Ishikawa (cell line): ENCODE data around the gene SLC51B.

Experiments used
- CEBPB ChIP-seq: IDR thresholded peaks from 2 replicates; pipeline ENCODE4 v1.6.1; 2012
- CREB1 ChIP-seq: IDR thresholded peaks from 2 replicates; pipeline ENCODE4 v1.6.1; 2012; ENCODE audit warnings: low read depth
- EGR1 ChIP-seq: IDR thresholded peaks from 2 replicates; pipeline ENCODE4 v1.6.1; 2012
- EP300 ChIP-seq: IDR thresholded peaks from 2 replicates; pipeline ENCODE4 v1.6.1; 2012; ENCODE audit warnings: borderline replicate concordance
- FOXM1 ChIP-seq: IDR thresholded peaks from 2 replicates; pipeline ENCODE4 v1.6.1; 2012; ENCODE audit warnings: low read depth, borderline replicate concordance
- NFIC ChIP-seq: IDR thresholded peaks from 2 replicates; pipeline ENCODE4 v1.6.1; 2012
- RAD21 ChIP-seq: IDR thresholded peaks from 2 replicates; pipeline ENCODE4 v1.6.1; 2012; ENCODE audit warnings: low read depth
- REST ChIP-seq: IDR thresholded peaks from 2 replicates; pipeline ENCODE4 v1.6.1; 2012; ENCODE audit warnings: low read depth, mild to moderate bottlenecking
- TAF1 ChIP-seq: IDR thresholded peaks from 2 replicates; pipeline ENCODE4 v1.6.1; 2012; ENCODE audit warnings: low read depth, mild to moderate bottlenecking
- TCF12 ChIP-seq: IDR thresholded peaks from 2 replicates; pipeline ENCODE4 v1.6.1; 2012; ENCODE audit warnings: low read depth
- TEAD4 ChIP-seq: IDR thresholded peaks from 2 replicates; pipeline ENCODE4 v1.6.1; 2012
- YY1 ChIP-seq: IDR thresholded peaks from 2 replicates; pipeline ENCODE4 v1.6.1; 2012; ENCODE audit warnings: low read depth
- ZBTB7A ChIP-seq: IDR thresholded peaks from 2 replicates; pipeline ENCODE4 v1.6.1; 2012; ENCODE audit warnings: low read depth
- TF ChIP-seq, protein P1 (sequence below): IDR thresholded peaks from 2 replicates; pipeline ENCODE4 v1.6.1; 2012
- TF ChIP-seq, protein P2 (sequence below): IDR thresholded peaks from 2 replicates; pipeline ENCODE4 v1.6.1; 2012

SLC51B gene

GRCh38 chr15:65066001-65066634, 20.9 kb downstream of the SLC51B start:
- TF ChIP-seq RAD21 (no peak), ZBTB7A (no peak), CEBPB (no peak), FOXM1 (no peak), EGR1 (no peak), NFIC (no peak), TAF1 (no peak), TCF12 (no peak), YY1 (no peak), CREB1 (no peak)
- TF ChIP-seq, protein P1, sequence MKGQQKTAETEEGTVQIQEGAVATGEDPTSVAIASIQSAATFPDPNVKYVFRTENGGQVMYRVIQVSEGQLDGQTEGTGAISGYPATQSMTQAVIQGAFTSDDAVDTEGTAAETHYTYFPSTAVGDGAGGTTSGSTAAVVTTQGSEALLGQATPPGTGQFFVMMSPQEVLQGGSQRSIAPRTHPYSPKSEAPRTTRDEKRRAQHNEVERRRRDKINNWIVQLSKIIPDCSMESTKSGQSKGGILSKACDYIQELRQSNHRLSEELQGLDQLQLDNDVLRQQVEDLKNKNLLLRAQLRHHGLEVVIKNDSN = no peak

GRCh38 chr15:65066635-65067316, 21.6 kb downstream of the SLC51B start:
- TF ChIP-seq EGR1 = no peak
- TF ChIP-seq, protein P1 = no peak
- TF ChIP-seq CEBPB = no peak
- TF ChIP-seq CREB1 = no peak
- TF ChIP-seq TCF12 = no peak
- TF ChIP-seq, protein P2, sequence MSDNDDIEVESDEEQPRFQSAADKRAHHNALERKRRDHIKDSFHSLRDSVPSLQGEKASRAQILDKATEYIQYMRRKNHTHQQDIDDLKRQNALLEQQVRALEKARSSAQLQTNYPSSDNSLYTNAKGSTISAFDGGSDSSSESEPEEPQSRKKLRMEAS = no peak
- no peak for TF ChIP-seq REST
- TF ChIP-seq RAD21 = no peak
- no peak for TF ChIP-seq YY1
- no peak for TF ChIP-seq TAF1
- TF ChIP-seq EP300 = no peak

DNA sequence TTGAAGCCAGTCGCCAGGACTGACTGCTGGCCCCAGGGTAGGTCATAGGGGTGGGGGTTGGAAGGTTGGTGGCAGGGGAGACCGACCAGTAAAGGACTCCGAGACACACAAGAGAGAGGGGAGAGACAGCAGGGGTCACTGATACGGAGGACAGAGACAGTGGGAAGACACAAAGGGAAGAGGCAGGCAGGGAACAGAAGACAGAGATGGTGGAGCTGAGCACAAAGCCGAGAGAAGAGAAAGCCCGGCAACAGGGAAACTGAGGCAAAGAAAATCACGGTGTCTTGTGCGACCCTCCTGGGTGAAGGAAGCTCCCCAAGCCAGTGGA, 22.1 kb downstream of the SLC51B start:
- TF ChIP-seq REST = no peak
- TF ChIP-seq, protein P1 = no peak
- TF ChIP-seq CREB1 = no peak
- no peak for TF ChIP-seq TCF12
- no peak for TF ChIP-seq EGR1
- TF ChIP-seq YY1 = no peak
- TF ChIP-seq EP300 = no peak
- TF ChIP-seq FOXM1 = no peak
- TF ChIP-seq CEBPB = no peak
- no peak for TF ChIP-seq NFIC
- TF ChIP-seq, protein P2 = no peak
- TF ChIP-seq RAD21 = no peak

DNA sequence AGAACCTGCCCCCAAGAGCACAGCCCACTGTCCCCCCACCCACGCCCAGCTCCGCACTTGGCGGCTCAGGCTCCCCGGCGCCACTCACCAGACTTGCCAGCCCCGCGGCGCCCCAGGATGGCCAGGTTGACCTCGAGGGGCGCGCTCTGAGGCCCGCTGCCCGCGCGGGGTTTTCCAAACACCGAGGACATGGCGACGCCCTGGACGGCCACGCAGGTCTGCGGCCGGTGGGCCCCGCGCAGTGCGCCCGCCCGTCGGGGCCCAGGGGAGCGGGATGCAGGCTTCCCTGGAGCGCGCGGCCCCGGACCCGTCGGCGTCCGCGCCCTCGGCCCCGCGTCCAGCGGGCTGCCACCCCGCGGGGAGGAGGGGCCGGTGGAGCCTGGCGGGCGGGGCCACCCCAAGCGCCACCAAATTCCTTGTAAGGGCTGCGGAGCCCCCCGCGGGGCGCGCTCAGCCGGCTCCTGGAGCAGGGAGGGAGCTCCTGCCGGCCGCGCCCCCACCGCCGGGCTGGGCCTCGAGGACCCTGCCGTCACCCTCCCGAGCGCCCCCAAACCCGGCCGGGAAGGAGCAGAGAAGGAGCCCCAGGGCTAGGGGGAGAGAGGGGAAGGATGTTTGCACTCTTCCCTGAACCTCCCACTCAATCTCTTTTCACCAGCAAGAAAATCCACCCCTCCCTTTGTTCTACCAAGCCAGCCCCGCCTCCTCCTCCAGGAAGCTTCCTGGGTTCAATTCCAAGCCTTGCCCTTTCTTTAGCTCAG, 22.6 kb downstream of the SLC51B start, which contains the start of gene RASL12:
RASL12 (minus strand) TSS at position 347 of the 758 bp plus-strand sequence; CDS start at position 191, 156 bp downstream.
- TF ChIP-seq TCF12 (no peak), CREB1 (no peak), TEAD4 (peak; percentile 17; the same call in 1 of the 2 replicates), ZBTB7A (peak; percentile 28; the same call in 1 of the 2 replicates)
- TF ChIP-seq, protein P2 = peak; percentile 28; the same call in 1 of the 2 replicates

- TF ChIP-seq, protein P1 = no peak
- TF ChIP-seq NFIC (no peak), TEAD4 (no peak), CREB1 (no peak), ZBTB7A (no peak), FOXM1 (no peak), REST (no peak), TCF12 (no peak)
- TF ChIP-seq, protein P2 = no peak
Measured at GRCh38 chr15:65068403-65068788, 23.2 kb downstream of the SLC51B start.
